VCaP (cell line): Measurements from ENCODE around the gene NSDHL.

ENCODE experiments used
- H3K27ac ChIP-seq: fragments of 450-650 bp; 2 replicates; pipeline ENCODE4 v1.5.1; 2017
- TF ChIP-seq, protein P1 (sequence below): fragments of 450-650 bp; conservative IDR thresholded peaks from 2 replicates; pipeline ENCODE4 v1.5.1; 2017; ENCODE audit warnings: mild to moderate bottlenecking, moderate library complexity

NSDHL gene

DNA sequence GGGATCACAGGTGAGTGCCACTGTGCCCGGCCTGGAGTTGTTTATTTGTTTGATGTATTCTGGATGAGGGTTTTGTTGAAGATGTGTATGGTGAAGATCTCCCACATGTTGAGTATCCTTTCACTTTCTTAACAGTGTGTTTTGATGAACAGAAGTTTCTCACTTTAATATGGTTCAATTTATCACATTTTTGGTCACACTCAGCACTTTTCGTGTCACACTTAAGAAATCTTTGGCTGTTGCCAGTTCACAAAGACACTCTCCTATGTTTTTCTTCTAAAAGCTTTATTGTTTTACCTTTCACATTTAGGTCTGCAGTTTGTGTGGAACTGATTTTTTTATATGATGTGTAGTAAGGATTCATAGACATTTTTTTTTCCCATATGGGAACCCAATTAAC lies 50.4 kb downstream of the NSDHL start:
- TF ChIP-seq, protein P1, sequence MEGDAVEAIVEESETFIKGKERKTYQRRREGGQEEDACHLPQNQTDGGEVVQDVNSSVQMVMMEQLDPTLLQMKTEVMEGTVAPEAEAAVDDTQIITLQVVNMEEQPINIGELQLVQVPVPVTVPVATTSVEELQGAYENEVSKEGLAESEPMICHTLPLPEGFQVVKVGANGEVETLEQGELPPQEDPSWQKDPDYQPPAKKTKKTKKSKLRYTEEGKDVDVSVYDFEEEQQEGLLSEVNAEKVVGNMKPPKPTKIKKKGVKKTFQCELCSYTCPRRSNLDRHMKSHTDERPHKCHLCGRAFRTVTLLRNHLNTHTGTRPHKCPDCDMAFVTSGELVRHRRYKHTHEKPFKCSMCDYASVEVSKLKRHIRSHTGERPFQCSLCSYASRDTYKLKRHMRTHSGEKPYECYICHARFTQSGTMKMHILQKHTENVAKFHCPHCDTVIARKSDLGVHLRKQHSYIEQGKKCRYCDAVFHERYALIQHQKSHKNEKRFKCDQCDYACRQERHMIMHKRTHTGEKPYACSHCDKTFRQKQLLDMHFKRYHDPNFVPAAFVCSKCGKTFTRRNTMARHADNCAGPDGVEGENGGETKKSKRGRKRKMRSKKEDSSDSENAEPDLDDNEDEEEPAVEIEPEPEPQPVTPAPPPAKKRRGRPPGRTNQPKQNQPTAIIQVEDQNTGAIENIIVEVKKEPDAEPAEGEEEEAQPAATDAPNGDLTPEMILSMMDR = no peak
- H3K27ac ChIP-seq = no peak overlapping the region

DNA sequence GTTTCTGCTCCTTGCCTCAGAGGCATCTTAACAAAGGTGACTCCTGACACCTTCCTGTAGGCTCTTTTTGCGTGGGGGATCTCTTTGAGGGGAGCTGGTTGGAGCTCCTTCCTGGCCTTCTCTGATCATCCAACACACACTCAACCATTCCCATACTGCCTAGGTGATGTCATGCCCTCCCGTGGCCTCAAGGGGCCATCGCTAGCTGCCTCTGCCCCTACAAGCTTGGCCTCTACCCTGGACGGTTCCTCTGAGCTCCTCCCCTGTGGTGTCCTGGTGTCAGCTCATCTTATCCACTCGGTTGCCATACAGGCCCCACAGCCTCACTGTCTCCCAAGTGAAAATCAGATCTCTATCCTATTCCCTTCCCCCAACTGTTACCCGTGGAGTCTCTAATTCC lies 53.3 kb downstream of the NSDHL start:
- TF ChIP-seq, protein P1 = no peak

DNA sequence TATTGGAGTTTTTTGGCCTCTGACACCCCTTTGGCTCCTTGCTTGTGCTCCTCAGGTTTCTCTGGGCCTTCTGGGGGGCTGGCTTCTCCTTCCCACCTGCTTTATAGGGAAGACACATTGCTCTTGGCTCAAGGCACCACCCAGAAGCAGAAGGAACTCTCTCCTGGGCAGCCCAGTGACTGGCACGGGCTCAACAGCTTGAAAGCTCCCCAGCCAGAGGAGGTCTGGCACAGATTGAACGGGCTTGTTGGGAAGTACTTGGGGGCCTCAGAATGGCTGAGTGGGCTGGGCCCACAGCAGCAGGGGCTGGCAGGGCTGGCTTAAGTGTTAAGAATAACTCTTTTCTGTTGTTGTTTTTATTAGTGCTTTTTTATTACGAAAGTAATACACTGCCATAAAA lies 55.9 kb downstream of the NSDHL start:
- TF ChIP-seq, protein P1 = no peak
- H3K27ac ChIP-seq = no peak overlapping the region

More for the DNA sequence above, 53.3 kb downstream of the NSDHL start:
- H3K27ac ChIP-seq = no peak overlapping the region

DNA sequence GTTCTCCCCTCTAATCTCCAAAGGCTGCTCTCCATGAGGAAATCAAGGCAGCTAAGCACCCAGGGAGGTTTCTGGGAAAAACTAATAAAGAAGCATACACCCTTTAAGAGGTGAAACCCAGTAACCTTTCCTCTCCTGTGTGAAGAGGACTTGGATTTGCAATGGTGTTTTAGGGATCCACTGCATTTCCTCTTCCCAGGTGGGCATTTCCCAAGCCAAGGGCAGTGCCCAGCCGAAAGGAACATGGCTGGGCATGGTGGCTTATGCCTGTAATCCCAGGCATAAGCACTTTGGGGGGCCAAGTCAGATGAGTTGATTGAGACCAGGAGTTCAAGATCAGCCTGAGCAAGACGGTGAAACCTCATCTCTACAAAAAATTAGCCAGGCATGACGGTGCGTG lies 61.6 kb downstream of the NSDHL start:
- TF ChIP-seq, protein P1 = no peak
- H3K27ac ChIP-seq = no peak overlapping the region

DNA sequence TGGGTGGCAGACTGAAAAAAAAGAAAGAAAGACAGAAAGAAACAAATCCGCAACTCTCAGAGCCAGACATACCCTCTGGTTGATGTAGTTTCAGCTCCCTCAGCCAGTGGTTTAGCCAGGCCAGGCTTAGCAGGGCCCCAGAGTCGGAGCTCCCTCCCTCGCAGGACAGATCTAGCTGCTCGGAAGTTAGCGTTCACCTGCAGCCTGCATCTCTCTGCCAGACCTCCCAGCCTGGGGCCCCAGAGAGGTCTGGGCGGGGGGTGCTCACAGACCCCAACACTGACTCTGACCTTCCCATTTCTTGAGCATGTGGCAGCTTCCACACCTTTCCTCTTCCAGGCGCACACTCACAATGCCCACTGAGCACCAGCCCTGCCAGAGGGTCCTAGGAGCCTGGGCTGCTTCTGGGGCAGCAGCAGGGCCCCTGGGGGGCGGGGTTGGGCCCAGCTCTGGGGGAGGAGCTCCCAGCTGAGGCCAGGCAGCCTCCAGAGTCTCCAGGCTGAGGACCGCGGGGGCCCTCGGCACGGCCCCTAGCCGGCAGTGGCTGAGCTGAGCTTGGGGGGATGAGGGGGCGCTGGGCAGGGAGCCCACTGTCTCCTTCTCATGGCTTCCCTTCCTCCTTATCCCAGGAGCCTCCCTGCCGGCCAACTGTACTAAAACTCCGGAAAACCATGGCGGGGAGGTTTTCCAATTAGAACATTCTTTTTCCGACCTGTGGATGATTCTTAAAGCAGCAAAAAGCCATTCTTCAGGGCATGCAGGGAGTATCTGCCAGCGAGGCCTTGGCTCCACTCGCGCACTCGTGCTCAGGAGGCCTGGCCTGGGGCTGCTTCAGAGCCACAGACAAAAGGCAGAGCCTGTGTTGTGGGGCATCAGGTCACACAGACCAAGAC lies 62.4 kb downstream of the NSDHL start:
- TF ChIP-seq, protein P1 = no peak
- no peak overlapping the region for H3K27ac ChIP-seq

DNA sequence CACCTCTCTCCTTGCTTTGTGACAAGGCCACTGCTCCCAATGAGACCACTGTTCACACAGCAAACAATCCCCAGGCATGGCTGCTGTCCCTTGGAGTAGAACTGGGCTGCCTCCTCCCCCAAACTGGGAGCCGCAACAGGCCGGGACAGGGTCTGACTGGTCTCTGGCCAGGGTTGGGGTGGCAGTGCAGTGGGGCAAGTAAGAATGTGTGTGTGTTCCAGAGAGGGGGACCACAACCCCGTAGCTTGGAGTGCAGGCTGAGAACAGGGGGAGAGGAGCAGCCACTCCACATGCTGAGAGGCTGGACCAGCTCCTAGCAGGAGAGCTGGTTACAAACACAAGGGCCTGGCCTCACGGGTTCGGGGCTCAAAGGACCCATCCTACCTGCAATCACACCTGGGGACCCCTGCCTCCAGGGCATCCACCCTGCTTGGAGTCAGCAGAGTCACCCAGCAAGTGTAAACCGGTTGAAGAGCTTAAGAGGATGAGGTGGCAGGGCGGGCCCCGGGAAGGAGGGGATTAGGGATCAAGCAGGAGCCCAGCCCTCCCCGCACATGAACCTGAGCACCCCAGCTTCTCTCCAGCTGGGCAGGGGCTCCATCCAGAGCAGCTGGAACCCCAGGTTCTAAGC lies 63.2 kb downstream of the NSDHL start:
- no peak overlapping the region for H3K27ac ChIP-seq
- TF ChIP-seq, protein P1 = no peak

DNA sequence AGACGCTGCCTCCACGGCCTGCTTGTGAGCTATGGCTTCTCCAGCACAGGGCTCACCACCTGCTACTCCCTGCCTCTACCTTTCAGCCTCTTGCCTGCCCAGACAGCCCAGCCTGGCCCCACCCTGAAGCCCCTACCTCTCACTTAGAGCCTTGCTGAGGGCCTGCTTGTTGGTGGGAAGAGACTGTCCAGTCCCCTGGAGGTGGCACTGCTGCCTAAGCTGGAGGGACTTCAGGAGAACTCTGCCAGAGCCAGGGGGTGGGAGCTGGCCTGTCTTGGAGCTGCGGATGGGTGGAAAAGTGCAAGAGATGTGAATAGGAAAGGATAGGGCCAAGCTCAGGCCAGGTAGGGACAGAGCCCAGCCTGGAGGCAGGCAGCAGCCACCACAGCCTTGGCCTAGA lies 64.3 kb downstream of the NSDHL start:
- TF ChIP-seq, protein P1 = no peak
- no peak overlapping the region for H3K27ac ChIP-seq
